ENCODE measurements around the gene EIF1AD.
"Not testable (repeated sequence)": the region's sequence is repeated elsewhere in the genome, so short reads cannot be mapped to it uniquely, and the experiment has no call there.

The EIF1AD gene

GRCh38 chr11:66020618-66021357 lies 18.8 kb upstream of the EIF1AD start:
- peak; percentile 57 for DNase-seq

GRCh38 chr11:66020212-66020611 lies 18.3 kb upstream of the EIF1AD start:
- DNase-seq = no peak

GRCh38 chr11:66017321-66017720 lies 15.4 kb upstream of the EIF1AD start:
- no peak for DNase-seq

GRCh38 chr11:66016793-66017177 lies 14.8 kb upstream of the EIF1AD start:
- DNase-seq = no peak

GRCh38 chr11:66015936-66016792 lies 14.2 kb upstream of the EIF1AD start:
- no peak for DNase-seq

- DNase-seq = peak; percentile 61
These were observed 13.5 kb upstream of the EIF1AD start for GRCh38 chr11:66015454-66015881.

GRCh38 chr11:66014804-66015453 lies 13.0 kb upstream of the EIF1AD start:
- no peak for DNase-seq

- DNase-seq = no peak
These were observed 11.8 kb upstream of the EIF1AD start for GRCh38 chr11:66013762-66014100.

- peak; percentile 56 for DNase-seq
These were observed 11.2 kb upstream of the EIF1AD start for GRCh38 chr11:66012946-66013761.

GRCh38 chr11:66012371-66012945 lies 10.5 kb upstream of the EIF1AD start:
- no peak for DNase-seq

GRCh38 chr11:66011785-66012303 lies 9.9 kb upstream of the EIF1AD start, which contains the start of gene CST6:
Gene CST6 (plus strand): TSS chr11:66012008. CDS start chr11:66012045, 37 bp downstream.
- no peak for DNase-seq

- DNase-seq = peak; percentile 92
These were observed 9.4 kb upstream of the EIF1AD start for GRCh38 chr11:66011239-66011784.

- not testable (repeated sequence) for DNase-seq
These were observed 8.1 kb upstream of the EIF1AD start for GRCh38 chr11:66010036-66010435.

GRCh38 chr11:66008468-66009101 lies 6.6 kb upstream of the EIF1AD start:
- no peak for DNase-seq

- no peak for DNase-seq
These were observed 6.1 kb upstream of the EIF1AD start for GRCh38 chr11:66008095-66008467.

- DNase-seq = peak; percentile 74
These were observed 5.3 kb upstream of the EIF1AD start for GRCh38 chr11:66007201-66007634.

GRCh38 chr11:66006891-66007176 lies 4.9 kb upstream of the EIF1AD start:
- DNase-seq = no peak

- no peak for DNase-seq
These were observed 4.4 kb upstream of the EIF1AD start for GRCh38 chr11:66006134-66006890.

- DNase-seq = no peak
These were observed 2.2 kb upstream of the EIF1AD start for GRCh38 chr11:66004186-66004585.

GRCh38 chr11:66003291-66003690 lies 1.3 kb upstream of the EIF1AD start:
- DNase-seq = no peak

All from NCI-H226 (cell line).